ENCODE measurements around the gene KCNN1.

DNA sequence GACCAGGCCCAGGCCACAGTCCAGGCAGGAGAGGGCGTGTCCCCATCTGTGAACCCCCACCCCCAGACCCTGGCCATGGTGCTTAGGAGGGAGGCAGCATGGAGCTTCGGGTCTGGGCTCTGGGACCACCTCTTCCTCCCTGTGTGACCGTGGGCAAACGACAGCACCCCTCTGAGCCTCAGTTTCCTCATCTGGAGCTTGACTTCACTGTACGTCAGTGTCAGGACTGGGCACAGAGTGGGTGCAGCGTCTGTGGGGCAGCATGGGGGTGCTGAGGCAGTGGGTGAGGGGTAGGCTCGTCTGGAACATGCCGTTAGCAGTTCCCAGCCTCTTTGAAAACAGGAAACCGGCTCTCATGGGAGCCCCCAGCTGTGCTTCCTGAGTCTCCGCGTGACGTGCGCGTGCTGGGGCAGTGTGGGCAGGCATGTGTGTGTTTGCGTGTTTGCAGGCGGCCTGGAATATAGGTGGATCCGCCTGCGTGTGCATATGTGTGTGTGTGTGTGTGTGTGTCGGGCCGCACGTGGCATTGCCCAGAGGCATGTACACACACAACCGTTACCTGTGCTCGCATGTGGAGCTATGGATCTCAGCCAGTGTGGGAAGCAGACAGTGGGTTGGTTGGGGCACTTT is 56.8 kb downstream of the KCNN1 start:
- TF ChIP-seq CTCF (IDR thresholded peaks at IDR 0.05) (no peak), POLR2A (IDR thresholded peaks at IDR 0.05) (peak in 1 of 2 donors; percentile 5)

All from thyroid gland (tissue), 4 donors.